ENCODE data around the gene CHCHD3.

DNA sequence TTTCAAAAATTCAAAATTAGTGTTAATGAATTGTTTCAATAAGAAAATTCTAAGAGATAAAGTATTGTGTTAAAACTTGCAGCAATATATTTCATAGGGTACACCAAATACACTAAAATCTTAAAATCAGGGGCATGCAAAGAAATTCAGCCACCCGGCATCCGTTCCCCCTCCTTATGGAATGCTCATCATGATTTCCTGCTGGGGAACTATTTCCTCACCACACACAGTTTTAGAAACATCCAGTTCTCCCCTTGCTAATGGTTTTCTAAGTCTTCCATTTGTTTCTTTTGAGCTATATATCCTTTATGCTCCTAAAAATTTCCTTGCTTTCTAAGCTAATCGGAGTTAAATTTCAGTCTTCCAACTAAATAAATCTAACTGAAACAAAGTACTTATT, 60.7 kb downstream of the CHCHD3 start:
- no peak for TF ChIP-seq EZH2 (IDR thresholded peaks at IDR 0.05; ENCODE audit: borderline replicate concordance, low read length)
- TF ChIP-seq, protein P1, sequence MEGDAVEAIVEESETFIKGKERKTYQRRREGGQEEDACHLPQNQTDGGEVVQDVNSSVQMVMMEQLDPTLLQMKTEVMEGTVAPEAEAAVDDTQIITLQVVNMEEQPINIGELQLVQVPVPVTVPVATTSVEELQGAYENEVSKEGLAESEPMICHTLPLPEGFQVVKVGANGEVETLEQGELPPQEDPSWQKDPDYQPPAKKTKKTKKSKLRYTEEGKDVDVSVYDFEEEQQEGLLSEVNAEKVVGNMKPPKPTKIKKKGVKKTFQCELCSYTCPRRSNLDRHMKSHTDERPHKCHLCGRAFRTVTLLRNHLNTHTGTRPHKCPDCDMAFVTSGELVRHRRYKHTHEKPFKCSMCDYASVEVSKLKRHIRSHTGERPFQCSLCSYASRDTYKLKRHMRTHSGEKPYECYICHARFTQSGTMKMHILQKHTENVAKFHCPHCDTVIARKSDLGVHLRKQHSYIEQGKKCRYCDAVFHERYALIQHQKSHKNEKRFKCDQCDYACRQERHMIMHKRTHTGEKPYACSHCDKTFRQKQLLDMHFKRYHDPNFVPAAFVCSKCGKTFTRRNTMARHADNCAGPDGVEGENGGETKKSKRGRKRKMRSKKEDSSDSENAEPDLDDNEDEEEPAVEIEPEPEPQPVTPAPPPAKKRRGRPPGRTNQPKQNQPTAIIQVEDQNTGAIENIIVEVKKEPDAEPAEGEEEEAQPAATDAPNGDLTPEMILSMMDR (conservative IDR thresholded peaks at IDR 0.05 in 1 of 2, IDR thresholded peaks at IDR 0.05 in 1 of 2; ENCODE audit: extremely low read depth in 1 of 2, insufficient read depth in 1 of 2, low read depth in 1 of 2, low read length in 2 of 2): no peak
